SU-DHL-6 (cell line): ENCODE results near the gene KREMEN1.

ENCODE experiments used
- CTCF ChIP-seq: fragments of 200-600 bp; sonication (generic); IDR thresholded peaks from one replicate; pipeline ENCODE4 v1.5.1; 2017; ENCODE audit warnings: antibody characterized with exemption, mild to moderate bottlenecking, low read length, moderate library complexity; ENCODE audit not compliant: insufficient read depth, poor library complexity, severe bottlenecking
- EZH2phosphoT487 ChIP-seq: fragments of 200-600 bp; sonication (generic), shearing (Covaris generic); conservative IDR thresholded peaks from 2 replicates; pipeline ENCODE4 v1.6.1; 2018; ENCODE audit warnings: mild to moderate bottlenecking, antibody characterized with exemption, low read length, moderate library complexity, mixed read lengths

DNA sequence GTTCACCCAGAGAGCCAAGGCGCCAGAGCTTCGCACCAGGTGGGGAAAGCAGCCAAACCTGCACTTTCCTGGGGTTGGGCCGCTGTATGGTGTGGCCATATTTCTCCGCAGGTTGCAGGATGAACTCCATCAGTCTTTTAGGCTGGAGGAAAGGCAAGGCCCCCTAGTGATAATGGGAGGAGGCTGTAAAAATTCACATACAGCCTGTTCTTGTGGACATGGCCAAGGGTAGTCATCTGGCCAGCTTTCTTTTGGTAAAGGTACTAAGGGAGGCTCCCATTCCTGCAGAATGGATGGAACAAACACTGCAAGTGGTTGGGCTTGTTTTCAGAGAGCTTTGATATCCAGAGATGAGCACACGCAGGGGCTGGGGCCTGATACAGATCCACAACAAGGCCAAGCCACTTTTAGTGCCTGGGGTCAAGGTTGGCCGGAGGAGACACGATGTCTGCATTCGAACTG lies 40.8 kb upstream of the KREMEN1 start:
- no peak for TF ChIP-seq CTCF
- TF ChIP-seq EZH2phosphoT487, result no peak
